OCI-LY7 (cell line): Measurements from ENCODE around the gene ZSCAN32.

Experiments
- EZH2phosphoT487 ChIP-seq: fragments of 200-600 bp; sonication (generic); IDR thresholded peaks from 2 replicates; pipeline ENCODE4 v1.6.1; 2018; ENCODE audit warnings: low read depth, borderline replicate concordance, mild to moderate bottlenecking, mixed run types, antibody characterized with exemption, low read length, moderate library complexity, mixed read lengths
- TF ChIP-seq, protein P1 (sequence below): fragments of 200-600 bp; sonication (generic); conservative IDR thresholded peaks from 2 replicates; pipeline ENCODE4 v1.5.1; 2014; ENCODE audit warnings: mild to moderate bottlenecking, antibody characterized with exemption, low read length, moderate library complexity, mixed read lengths

DNA sequence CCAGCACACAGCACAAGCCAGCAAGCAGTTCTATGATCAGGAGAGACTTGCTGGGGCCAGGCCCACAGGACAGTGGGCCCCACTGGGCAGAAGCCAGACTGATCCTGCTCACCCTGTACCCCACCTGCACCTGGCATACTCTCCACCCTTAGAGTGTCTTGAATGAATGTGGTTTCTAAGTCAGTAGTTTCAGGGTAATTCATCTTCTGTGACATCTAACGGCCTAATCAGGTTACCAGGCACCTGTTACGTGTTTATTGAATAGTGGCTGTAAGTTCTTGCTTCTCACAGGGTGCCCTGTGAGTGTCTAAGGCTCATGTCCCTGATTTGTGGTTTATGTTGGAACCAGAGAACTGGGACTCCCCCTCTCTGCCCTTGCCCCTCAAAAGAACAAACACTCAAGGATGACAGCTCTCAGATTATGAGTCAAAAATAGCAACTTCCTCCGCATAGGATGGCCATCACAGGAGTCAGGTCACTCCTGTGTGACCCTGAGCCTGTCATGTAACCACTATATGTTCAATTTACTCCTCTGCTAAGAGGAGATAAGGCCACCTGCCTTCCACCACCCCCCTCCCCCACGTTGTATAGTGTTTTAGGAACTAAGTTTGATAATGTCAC lies 52.1 kb downstream of the ZSCAN32 start:
- TF ChIP-seq, protein P1, sequence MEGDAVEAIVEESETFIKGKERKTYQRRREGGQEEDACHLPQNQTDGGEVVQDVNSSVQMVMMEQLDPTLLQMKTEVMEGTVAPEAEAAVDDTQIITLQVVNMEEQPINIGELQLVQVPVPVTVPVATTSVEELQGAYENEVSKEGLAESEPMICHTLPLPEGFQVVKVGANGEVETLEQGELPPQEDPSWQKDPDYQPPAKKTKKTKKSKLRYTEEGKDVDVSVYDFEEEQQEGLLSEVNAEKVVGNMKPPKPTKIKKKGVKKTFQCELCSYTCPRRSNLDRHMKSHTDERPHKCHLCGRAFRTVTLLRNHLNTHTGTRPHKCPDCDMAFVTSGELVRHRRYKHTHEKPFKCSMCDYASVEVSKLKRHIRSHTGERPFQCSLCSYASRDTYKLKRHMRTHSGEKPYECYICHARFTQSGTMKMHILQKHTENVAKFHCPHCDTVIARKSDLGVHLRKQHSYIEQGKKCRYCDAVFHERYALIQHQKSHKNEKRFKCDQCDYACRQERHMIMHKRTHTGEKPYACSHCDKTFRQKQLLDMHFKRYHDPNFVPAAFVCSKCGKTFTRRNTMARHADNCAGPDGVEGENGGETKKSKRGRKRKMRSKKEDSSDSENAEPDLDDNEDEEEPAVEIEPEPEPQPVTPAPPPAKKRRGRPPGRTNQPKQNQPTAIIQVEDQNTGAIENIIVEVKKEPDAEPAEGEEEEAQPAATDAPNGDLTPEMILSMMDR = no peak
- no peak for TF ChIP-seq EZH2phosphoT487
